Gastrocnemius medialis (tissue), 4 donors: Measurements from ENCODE around the gene NTN1. TPM values are rescaled to one million over a fixed set of nuclear protein-coding genes. Genes with fewer than 3 reads are reported as not detected.

ENCODE experiments used
- ATAC-seq, 2 donors: fragments of 150-250 bp; one replicate each; pipeline ENCODE4 v1.9.1; 2016
- DNase-seq, 2 donors: peaks; one replicate each; pipeline ENCODE4 v3.0.0-alpha.2; 2019
- H3K27ac ChIP-seq, 4 donors: fragments of 200-600 bp; sonication (generic); 1 replicate in 1 of 4; 2 replicates in 3 of 4; pipeline ENCODE4 v1.5.1; 2016 to 2018; ENCODE audit warnings: mild to moderate bottlenecking in 2 of 4, moderate library complexity in 1 of 4
- H3K27me3 ChIP-seq, 3 donors: fragments of 200-600 bp; sonication (generic) in 2 of 3; 1 replicate in 1 of 3; 2 replicates in 2 of 3; pipeline versions ENCODE4 v1.5.1 to v1.6.0; 2016 to 2019; ENCODE audit warnings: mild to moderate bottlenecking in 1 of 3, moderate library complexity in 1 of 3
- H3K36me3 ChIP-seq, 2 donors: fragments of 200-600 bp; sonication (generic) in 1 of 2; one replicate each; pipeline ENCODE4 v1.5.1; 2017 to 2018
- H3K4me1 ChIP-seq, 2 donors: fragments of 200-600 bp; sonication (generic) in 1 of 2; one replicate each; pipeline ENCODE4 v1.5.1; 2016 to 2017; ENCODE audit warnings: mild to moderate bottlenecking in 2 of 2
- H3K4me3 ChIP-seq, 4 donors: fragments of 200-600 bp; sonication (generic) in 3 of 4; 1 replicate in 1 of 4; 2 replicates in 3 of 4; pipeline ENCODE4 v1.5.1; 2016 to 2019; ENCODE audit warnings: mild to moderate bottlenecking in 2 of 4
- H3K9me3 ChIP-seq, 3 donors: fragments of 200-600 bp; sonication (generic) in 2 of 3; 1 replicate in 1 of 3; 2 replicates in 2 of 3; pipeline ENCODE4 v1.5.1; 2016 to 2019
- CTCF ChIP-seq, 5 experiments: fragments of 450-650 bp in 3 of 5; fragments of 200-600 bp in 2 of 5; sonication (generic) in 2 of 5; IDR thresholded peaks in 4 of 5; conservative IDR thresholded peaks in 1 of 5; 1 replicate in 4 of 5; 2 replicates in 1 of 5; pipeline ENCODE4 v1.5.1; 2016 to 2019; ENCODE audit warnings: antibody characterized with exemption in 5 of 5, mild to moderate bottlenecking in 3 of 5, moderate library complexity in 3 of 5
- POLR2A ChIP-seq, 2 donors: fragments of 450-650 bp; IDR thresholded peaks; one replicate each; pipeline ENCODE4 v1.6.1; 2017; ENCODE audit warnings: antibody characterized with exemption in 2 of 2, mild to moderate bottlenecking in 2 of 2, moderate library complexity in 2 of 2
- in situ Hi-C, 4 donors: fragments of 200-750 bp; cut with MboI; loops; one replicate each; pipeline versions ENCODE4 v1.15.0 to v1.8.0; 2017; ENCODE audit warnings: low sequenced_read_pairs in 4 of 4
- intact Hi-C: fragments of 100-400 bp; cut with DNase I; formaldehyde crosslinking; loops from one replicate; pipeline ENCODE4 v1.15.1; 2023; ENCODE audit warnings: low total_unique reads
- total RNA-seq, 4 donors: library from RNA; depleted of rRNA; stranded (reverse); fragments of >200 nt; gene quantifications; one replicate each; pipeline versions ENCODE4 v1.1.0 to v1.2.3, GENCODE V29; 2016

The NTN1 gene
- total RNA-seq, 4 donors from 2014 or later: 0.76 to 4.1 (median 1.2) TPM

GRCh38 chr17:9001559-9001958, 19.8 kb upstream of the NTN1 start:
- H3K27me3 ChIP-seq: peaks cover 18 to 28% (median 25%) of the 10 kb centered on the region in 3 donors
- no peak for TF ChIP-seq POLR2A (IDR thresholded peaks at IDR 0.05)
- no peak for DNase-seq
- no peak overlapping the region for H3K27ac ChIP-seq
- no peaks in the 10 kb centered on the region for H3K9me3 ChIP-seq
- H3K4me3 ChIP-seq: no peak overlapping the region
- no peaks in the 10 kb centered on the region for H3K4me1 ChIP-seq
- in situ Hi-C loops: no loop called here
- ATAC-seq: no peak
- intact Hi-C loops: no loop called here
- no peaks in the 10 kb centered on the region for H3K36me3 ChIP-seq

- in situ Hi-C loops (no loop called here), intact Hi-C loops (no loop called here)
- no peak overlapping the region for H3K27ac ChIP-seq
- H3K9me3 ChIP-seq: no peaks in the 10 kb centered on the region
- no peak overlapping the region for H3K4me3 ChIP-seq
- DNase-seq (no peak), ATAC-seq (no peak)
- H3K4me1 ChIP-seq: no peaks in the 10 kb centered on the region
- H3K36me3 ChIP-seq: no peaks in the 10 kb centered on the region
- H3K27me3 ChIP-seq: peaks cover 18 to 28% (median 25%) of the 10 kb centered on the region in 3 donors
- no peak for TF ChIP-seq CTCF (IDR thresholded peaks at IDR 0.05 in 4 of 5, conservative IDR thresholded peaks at IDR 0.05 in 1 of 5)
- TF ChIP-seq POLR2A (IDR thresholded peaks at IDR 0.05): no peak
These were observed 19.1 kb upstream of the NTN1 start for GRCh38 chr17:9002227-9002605.

- H3K9me3 ChIP-seq: no peaks in the 10 kb centered on the region
- H3K4me3 ChIP-seq: peak overlapping the region in 3 of 4 donors; percentile 36 to 46 (median 39)
- H3K27ac ChIP-seq: no peak overlapping the region
- ATAC-seq: no peak
- no peaks in the 10 kb centered on the region for H3K36me3 ChIP-seq
- no peak for TF ChIP-seq CTCF (IDR thresholded peaks at IDR 0.05 in 4 of 5, conservative IDR thresholded peaks at IDR 0.05 in 1 of 5)
- TF ChIP-seq POLR2A (IDR thresholded peaks at IDR 0.05): no peak
- in situ Hi-C loops (no loop called here), intact Hi-C loops (no loop called here)
- DNase-seq: no peak
- H3K4me1 ChIP-seq: no peaks in the 10 kb centered on the region
- peaks cover 19 to 28% (median 25%) of the 10 kb centered on the region in 3 donors for H3K27me3 ChIP-seq
These were observed 18.5 kb upstream of the NTN1 start for GRCh38 chr17:9002606-9003354.

GRCh38 chr17:9003355-9004131, 17.8 kb upstream of the NTN1 start:
- Histone ChIP-seq H3K36me3 (no peaks in the 10 kb centered on the region), H3K4me1 (no peaks in the 10 kb centered on the region), H3K4me3 (peak overlapping the region; percentile 27 to 46 (median 38)), H3K9me3 (no peaks in the 10 kb centered on the region), H3K27ac (no peak overlapping the region), H3K27me3 (peaks cover 22 to 30% (median 25%) of the 10 kb centered on the region in 3 donors)
- intact Hi-C loops (no loop called here), in situ Hi-C loops (no loop called here)
- ATAC-seq (no peak), DNase-seq (no peak)
- TF ChIP-seq POLR2A (IDR thresholded peaks at IDR 0.05): no peak
- TF ChIP-seq CTCF (IDR thresholded peaks at IDR 0.05 in 4 of 5, conservative IDR thresholded peaks at IDR 0.05 in 1 of 5): no peak
